GM12874 (cell line): ENCODE measurements around the gene NR5A2.

Experiments
- CTCF ChIP-seq: IDR thresholded peaks from 2 replicates; pipeline ENCODE4 v1.5.1; 2011; ENCODE audit warnings: low read depth, mild to moderate bottlenecking, control low read depth, low read length, moderate library complexity; ENCODE audit not compliant: insufficient read depth

NR5A2 gene

GRCh38 chr1:200027264-200027823 is at the start of gene NR5A2:
Gene NR5A2, plus strand, starts transcription at chr1:200027710. Its CDS starts 138 bp downstream, at chr1:200027848.
- TF ChIP-seq CTCF: no peak

GRCh38 chr1:199978408-199978940 is 49.0 kb upstream of the NR5A2 start:
- no peak for TF ChIP-seq CTCF

- TF ChIP-seq CTCF: no peak
Observed at GRCh38 chr1:199979071-199979470, 48.4 kb upstream of the NR5A2 start.

- no peak for TF ChIP-seq CTCF
Observed at GRCh38 chr1:199981584-199981983, 45.9 kb upstream of the NR5A2 start.

GRCh38 chr1:199982606-199983005 is 44.9 kb upstream of the NR5A2 start:
- no peak for TF ChIP-seq CTCF

- no peak for TF ChIP-seq CTCF
Observed at GRCh38 chr1:199983531-199983930, 44.0 kb upstream of the NR5A2 start.

GRCh38 chr1:199995096-199995685 is 32.3 kb upstream of the NR5A2 start:
- TF ChIP-seq CTCF: no peak
